Superior temporal gyrus (tissue), 1 donor: Measurements from ENCODE around the gene PSORS1C2.
A peak's percentile ranks its signal among the peaks of the same experiment; 100 is the strongest.
"Not testable (repeated sequence)": the region's sequence is repeated elsewhere in the genome, so short reads cannot be mapped to it uniquely, and the experiment has no call there.

Experiments
- DNase-seq: peaks from one replicate; pipeline ENCODE4 v3.0.0-alpha.2; 2016; ENCODE audit errors: extremely low spot score

The PSORS1C2 gene

DNA sequence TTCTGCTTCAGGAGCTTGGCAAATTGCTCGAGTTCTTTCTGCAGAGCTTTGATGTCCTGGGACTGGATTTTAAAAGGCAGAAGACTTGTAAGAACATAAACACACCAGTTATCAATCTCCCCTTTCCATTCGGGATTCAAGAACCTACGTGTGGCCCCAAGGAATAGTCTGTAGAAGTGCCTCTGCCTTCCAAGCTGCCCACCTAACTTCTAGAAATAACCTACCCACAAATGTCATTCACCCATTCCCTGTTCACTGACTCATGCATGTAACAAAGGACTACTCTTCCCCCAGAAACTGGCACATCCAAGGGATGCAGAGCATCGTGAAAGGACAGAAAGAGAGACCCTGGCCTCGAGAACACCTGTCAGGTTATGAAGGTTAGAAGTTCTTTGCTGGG is 27.1 kb upstream of the PSORS1C2 start:
- DNase-seq, result no peak

GRCh38 chr6:31165064-31165832 is 26.4 kb upstream of the PSORS1C2 start:
- not testable (repeated sequence) for DNase-seq

- DNase-seq, result not testable (repeated sequence)
Measured at GRCh38 chr6:31164475-31165063, 25.7 kb upstream of the PSORS1C2 start.

DNA sequence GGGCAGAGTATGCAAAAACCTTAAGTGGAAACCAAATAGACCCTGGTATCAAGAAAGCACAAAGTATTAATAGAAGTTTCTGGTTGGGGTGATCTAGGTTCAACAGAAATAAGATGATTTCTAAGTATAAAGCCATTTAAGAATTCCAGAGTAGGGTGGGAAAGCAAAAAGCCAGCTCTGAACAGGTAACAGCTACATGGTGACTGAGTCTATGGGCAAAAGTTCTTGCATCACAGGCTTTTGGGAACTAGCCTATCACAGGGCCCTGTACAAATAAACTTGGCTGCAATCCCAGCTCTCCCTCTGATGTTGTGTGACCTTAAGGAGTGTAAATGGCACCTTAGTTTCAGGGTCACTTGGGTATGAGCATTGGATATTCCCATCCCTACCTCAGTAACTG is 25.1 kb upstream of the PSORS1C2 start:
- no peak for DNase-seq

- DNase-seq, result no peak
Measured at GRCh38 chr6:31162463-31163165, 23.7 kb upstream of the PSORS1C2 start.

- no peak for DNase-seq
Measured at GRCh38 chr6:31161216-31162126, 22.6 kb upstream of the PSORS1C2 start.

GRCh38 chr6:31158863-31159855 is 20.3 kb upstream of the PSORS1C2 start:
- DNase-seq, result no peak

DNA sequence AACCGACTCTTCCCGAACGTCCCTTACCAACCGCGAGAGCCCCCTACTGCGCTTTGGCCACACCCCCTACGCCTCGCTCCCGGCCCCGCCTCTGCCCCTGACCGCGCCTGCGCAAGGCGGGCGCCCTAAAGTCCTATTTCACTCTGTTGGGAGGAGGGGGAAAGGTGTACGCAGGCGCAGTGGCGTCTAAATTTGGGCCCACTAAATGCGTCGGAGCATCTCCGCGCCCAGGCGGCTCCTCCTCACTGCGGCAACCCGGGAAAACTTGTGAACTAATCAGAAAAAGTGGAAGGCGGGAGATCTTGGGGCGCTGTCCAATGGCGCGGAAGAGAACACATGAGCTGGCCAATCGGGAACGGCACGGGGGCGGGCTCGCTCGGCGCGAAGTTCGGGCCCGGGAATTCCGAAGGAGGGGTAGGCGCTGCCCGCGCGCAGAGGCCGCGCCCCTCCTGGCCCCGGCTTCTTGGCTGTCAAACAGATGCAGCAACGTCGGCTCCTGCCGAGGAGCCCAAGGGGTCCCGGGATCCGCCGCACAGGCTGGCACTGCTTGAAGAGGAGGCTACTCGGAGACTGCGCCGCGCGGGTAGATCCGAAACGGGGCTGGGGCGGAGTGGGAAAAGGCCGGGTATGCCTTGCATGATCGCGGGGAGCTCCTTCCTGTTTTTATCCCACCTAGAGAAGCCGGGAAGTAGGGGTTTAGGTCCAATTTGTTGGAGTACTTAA is 19.4 kb upstream of the PSORS1C2 start, which contains the start of gene TCF19:
TSS of gene TCF19 (plus strand) at position 450 of the 723 bp plus-strand sequence. CDS start 881 bp downstream, outside the sequence.
- DNase-seq, result peak; percentile 97

- no peak for DNase-seq
Measured at GRCh38 chr6:31157513-31158139, 18.8 kb upstream of the PSORS1C2 start, which contains the start of gene CCHCR1. Gene CCHCR1, minus strand, starts transcription at chr6:31157802. Its CDS starts 202 bp downstream, at chr6:31157600.

GRCh38 chr6:31156641-31157040 is 17.8 kb upstream of the PSORS1C2 start:
- DNase-seq, result no peak

DNA sequence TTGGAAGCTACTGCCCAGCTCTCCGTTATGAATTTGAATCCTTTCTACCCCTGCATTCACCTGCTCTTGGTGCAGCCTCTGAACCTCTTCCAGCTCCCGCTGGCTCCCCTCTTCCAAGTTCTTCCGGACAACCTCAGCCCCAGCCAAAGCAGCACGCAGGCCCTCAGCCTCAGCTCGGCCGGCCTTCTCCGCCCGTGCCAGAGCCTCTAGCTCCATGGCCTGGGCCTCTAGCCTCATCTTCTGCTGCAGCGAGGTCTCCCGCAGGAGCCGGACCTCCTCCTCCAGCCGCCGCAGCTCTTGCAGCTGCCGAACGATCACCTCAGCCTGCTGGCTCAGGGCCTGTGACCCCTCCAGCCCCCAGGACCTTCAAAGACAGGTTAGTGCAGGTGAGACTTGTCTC is 15.6 kb upstream of the PSORS1C2 start:
- no peak for DNase-seq

GRCh38 chr6:31152781-31153180 is 13.9 kb upstream of the PSORS1C2 start:
- no peak for DNase-seq

DNA sequence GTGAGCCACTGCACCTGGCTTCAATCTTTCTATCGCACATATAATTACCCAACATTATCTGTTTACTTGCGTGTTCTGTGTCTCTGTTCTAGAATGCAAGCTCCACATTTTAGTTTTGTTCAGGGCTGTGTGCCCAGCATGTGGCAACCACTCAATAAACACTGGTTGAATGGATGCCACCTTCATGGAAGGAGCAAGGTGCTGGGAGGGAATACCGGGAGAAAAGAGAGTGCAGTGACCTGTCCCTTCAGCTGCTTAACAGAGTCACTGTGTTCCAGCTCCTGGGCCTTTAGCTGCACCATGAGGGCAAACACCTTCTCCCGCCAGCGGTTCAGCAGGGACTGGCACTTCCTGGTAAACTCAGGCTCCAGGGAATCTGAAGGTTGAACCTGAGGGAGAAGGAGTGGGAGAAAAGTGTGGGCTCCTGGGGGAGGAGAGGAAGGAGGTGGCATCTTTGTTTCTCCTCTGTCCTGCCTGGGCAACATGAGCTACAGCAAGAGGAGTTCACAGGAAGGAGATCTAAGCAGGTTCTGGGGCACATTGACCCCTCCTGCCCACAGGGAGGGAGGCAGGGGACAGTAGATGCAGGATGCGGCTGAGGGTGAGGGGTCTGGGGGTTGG is 11.1 kb upstream of the PSORS1C2 start:
- DNase-seq, result no peak

GRCh38 chr6:31145386-31145785 is 6.5 kb upstream of the PSORS1C2 start:
- DNase-seq, result no peak

DNA sequence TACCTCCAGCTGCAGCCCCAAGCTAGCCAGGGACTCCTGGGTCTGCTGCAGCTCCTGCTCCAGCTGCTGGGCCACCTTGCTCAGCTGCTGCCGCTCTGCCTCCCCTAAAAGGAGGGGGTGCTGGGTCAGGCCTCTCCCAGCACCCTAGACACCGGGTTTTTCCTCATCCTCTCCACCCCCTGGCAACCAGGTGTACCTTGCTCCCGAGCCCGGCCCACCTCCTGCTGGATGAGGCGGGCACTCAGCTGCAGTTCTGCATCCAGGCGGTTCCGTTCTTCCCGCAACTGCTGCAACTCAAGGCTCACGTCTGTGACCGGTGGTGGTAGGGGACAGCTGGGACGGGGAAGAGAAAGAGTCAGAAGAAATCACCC is 6.1 kb upstream of the PSORS1C2 start:
- DNase-seq, result no peak

- no peak for DNase-seq
Measured at GRCh38 chr6:31144296-31144969, 5.6 kb upstream of the PSORS1C2 start.

GRCh38 chr6:31143148-31143547 is 4.3 kb upstream of the PSORS1C2 start:
- no peak for DNase-seq

GRCh38 chr6:31142361-31142761 is 3.5 kb upstream of the PSORS1C2 start:
- DNase-seq, result no peak
